GM10847 (cell line): ENCODE data around the gene ZNF341.

Experiments
- POLR2A ChIP-seq: IDR thresholded peaks from 2 replicates; pipeline ENCODE4 v1.6.1; 2011; ENCODE audit not compliant: insufficient read length; ENCODE audit errors: extremely low read depth

ZNF341 gene

DNA sequence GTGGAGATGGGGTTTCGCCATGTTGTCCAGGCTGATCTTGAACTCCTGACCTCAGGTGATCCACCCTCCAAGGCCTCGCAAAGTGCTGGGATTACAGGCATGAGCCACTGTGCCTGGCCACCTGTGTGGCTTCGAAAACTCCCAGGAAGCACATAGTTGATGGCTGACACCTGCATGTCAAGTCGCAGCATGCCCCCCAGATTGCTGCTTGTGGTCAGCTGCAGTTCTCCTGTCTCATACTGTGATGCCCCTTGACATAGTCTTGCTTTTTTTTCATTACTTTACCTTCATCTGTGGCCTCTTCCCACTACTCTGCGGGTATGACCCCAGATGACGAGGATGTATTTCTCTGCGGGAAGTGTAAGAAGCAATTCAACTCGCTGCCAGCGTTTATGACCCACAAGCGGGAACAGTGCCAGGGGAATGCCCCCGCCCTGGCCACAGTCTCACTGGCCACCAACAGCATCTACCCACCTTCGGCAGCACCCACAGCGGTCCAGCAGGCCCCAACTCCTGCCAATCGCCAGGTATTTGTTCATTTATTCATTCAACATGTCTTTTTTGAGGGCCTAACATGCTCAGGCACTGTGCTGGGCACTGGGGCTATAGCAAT is 13.1 kb downstream of the ZNF341 start:
- no peak for TF ChIP-seq POLR2A

DNA sequence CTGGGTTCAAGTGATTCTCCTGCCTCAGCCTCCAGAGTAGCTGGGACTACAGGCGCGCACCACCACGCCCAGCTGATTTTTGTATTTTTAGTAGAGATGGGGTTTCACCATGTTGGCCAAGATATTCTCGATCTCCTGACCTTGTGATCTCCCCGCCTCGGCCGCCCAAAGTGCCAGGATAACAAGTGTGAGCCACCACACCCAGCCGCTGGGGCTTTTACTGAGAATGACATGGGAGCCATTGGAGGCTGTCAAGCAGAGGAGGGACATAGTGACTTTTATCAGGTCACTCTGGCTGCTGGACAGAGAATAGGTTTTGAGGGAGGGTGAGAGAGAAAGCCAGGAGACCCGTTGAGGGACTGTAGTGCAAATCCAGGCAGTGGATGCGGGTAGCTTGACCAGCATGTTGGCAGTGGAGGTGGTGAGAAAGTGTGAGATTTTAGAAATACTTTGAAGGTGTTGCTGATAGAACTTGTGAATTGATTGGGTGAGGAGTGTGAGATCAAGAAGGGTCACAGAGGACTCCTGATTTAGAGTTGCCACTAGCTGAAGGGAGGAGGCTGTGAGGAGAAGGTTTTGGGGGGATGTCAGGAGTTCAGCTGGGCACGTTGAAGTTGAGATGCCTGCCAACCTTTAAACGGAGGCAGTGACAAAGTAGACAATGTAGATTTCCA is 14.7 kb downstream of the ZNF341 start:
- TF ChIP-seq POLR2A = no peak

DNA sequence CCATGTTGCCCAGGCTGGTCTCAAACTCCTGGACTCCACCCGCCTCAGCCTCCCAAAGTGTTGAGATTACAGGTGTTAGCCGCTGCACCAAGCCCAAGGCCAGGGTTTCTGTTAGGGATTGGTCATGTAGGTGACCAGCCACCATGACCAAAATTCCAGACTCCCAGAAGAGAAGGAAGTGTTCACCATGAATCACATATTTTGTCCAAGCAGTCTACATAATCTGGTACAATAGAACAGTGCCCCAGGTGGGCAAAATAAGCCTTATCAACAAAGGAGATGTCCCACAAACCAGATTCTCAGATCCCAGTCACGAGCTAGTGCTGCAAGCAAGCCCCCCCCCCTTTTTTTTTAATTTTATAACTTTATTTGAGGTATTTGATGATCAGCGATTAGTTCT is 20.0 kb downstream of the ZNF341 start:
- no peak for TF ChIP-seq POLR2A

DNA sequence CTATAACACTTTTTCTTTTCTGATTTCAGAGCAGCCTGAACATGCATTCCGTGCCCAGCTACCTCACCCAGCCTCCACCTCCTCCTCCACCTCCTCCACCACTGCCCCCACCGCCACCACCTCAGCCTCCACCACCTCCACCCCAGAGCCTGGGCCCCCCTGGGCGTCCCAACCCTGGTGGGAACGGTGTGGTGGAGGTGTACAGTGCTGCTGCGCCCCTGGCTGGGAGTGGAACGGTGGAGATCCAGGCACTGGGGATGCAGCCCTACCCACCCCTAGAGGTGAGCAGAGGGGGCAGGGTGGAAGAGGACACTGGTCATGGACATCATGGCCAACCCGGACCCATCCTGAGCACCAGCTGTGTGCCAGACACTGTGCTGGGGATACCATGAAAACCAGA is 21.3 kb downstream of the ZNF341 start:
- no peak for TF ChIP-seq POLR2A

DNA sequence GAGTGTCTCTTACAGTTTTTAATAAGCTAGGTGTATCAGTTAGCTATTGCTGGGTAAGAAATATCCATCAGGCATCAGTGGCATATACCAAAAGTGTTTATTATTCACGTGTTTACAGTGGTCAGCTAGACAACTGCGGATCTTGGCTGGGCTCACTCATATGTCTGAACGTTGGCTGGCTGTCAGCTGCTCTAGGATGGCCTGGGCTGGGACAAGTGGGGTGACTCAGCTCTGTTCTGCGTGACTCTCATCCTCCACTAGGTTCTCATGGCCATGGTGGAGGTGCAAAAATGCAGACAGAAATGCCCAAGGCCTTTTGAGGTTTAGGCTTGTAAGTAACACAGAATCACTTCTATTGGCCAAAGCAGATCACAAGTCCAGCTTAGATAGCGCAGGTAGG is 22.0 kb downstream of the ZNF341 start:
- no peak for TF ChIP-seq POLR2A

DNA sequence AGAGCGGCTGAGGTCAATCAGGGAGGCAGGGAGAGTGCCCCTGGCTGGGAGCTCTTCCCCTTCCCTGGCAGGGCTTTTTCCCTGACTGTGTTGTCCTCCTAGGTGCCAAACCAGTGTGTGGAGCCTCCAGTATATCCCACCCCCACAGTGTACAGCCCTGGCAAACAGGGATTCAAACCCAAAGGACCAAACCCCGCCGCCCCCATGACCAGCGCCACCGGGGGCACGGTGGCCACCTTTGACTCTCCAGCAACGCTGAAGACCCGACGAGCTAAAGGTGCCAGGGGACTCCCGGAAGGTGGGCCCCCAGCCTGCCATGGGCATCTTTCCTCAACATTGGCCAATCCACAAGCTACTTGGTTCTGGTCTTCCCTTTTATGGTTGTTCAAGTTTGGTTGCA is 25.2 kb downstream of the ZNF341 start:
- no peak for TF ChIP-seq POLR2A

DNA sequence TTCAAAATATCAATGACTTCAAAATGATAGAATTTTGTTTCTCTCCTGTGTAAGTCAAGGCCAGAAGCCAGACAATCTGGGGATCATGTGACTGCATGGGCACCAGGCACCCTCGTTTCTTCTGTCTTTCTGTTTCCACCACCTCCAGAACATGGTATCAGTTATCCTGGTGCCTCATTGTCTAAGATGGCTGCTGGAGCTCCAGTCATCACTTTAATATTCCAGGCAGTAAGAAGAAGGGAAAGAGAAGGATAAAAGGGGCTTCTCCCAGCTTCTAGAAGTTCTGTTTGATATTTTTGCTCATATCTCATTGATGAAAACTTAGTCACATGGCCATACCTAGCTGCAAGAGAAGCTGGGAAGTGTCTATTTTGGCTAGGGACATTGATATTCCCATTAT is 25.7 kb downstream of the ZNF341 start:
- TF ChIP-seq POLR2A = no peak

DNA sequence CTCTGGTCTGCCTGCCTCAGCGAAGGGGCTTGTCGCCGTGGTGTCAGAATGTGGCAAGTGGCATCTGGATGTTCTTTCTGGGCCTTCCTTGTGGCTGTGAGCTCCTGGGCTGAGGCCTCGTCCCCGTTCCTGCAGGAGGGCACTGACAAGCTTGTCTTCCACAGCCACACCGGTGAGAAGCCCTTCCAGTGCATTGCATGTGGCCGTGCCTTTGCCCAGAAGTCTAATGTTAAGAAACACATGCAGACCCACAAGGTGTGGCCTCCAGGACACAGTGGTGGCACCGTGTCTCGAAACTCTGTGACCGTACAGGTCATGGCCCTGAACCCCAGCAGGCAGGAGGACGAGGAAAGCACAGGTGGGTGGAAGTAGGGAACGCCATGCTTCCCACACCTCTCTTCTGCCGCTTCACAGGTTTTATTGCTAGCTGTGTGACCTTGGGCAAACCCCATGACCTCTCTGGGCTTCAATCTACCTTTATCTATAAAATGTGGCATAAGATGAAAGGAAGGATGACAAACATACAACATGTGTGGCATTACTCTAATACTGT is 30.0 kb downstream of the ZNF341 start:
- TF ChIP-seq POLR2A = no peak

DNA sequence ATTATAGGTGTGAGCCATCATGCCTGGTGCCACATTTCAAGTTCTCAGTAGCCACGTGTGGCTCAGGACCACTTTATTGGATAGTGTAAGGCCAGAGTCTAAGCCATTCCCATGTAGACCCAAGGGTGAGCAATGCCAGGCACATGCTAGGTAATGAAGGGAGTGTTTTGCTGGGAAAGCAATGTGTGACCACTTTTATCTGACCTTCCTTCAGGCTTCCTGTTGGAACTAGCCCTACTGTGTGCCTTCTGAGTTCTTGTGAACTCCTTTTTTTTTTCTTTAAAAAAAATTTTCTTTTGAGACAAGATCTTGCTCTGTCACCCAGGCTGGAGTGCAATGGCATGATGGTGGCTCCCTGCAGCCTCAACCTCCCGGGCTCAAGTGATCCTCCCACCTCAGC is 33.3 kb downstream of the ZNF341 start:
- no peak for TF ChIP-seq POLR2A

DNA sequence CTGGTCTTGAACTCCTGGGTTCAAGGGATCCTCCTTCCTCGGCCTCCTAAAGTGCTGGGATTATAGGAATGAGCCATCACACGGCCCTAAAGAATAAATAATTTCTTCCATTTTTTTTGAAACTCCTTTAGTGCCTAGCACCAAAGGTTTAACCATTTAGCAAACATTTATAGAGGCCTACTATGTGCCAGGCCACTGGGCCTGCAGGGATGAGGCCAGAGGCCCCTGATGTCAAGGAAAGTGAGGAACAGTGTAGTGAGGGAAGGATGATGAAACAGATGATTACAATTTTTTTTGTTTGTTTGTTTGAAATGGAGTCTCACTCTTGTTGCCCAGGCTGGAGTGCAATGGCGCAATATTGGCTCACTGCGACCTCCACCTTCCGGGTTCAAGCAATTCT is 33.8 kb downstream of the ZNF341 start:
- no peak for TF ChIP-seq POLR2A

DNA sequence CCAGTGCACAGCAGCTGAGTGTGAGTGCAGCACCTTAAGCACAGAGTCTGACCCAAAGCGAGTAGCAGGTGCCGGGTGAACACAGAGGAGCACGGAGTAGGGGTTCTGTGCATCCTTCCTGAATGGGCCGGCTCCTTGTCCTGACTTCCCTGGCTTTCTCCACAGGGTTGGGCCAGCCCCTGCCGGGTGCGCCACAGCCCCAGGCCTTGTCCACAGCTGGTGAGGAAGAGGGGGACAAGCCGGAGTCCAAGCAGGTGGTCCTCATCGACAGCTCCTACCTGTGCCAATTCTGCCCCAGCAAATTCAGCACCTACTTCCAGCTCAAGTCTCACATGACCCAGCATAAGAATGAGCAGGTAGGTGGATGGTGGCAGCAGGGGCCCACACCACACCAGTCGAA is 34.9 kb downstream of the ZNF341 start:
- no peak for TF ChIP-seq POLR2A

DNA sequence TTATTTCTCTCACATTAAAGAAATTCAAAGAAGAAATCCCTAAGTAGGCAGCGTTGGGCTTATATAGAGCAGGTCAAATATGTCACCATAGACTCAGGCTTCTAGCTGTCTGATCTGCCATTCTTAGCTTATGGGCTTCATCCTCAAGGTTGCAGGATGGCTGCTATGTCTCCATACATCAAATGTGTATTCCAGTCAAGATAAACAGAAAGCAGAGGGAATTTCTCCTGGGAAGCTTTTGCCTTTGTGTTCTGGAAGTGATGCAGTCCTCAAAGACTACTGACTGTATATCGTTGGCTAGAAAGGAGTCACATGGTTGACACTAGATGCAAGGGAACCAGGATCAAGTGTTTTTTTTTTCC is 36.0 kb downstream of the ZNF341 start:
- TF ChIP-seq POLR2A = no peak

DNA sequence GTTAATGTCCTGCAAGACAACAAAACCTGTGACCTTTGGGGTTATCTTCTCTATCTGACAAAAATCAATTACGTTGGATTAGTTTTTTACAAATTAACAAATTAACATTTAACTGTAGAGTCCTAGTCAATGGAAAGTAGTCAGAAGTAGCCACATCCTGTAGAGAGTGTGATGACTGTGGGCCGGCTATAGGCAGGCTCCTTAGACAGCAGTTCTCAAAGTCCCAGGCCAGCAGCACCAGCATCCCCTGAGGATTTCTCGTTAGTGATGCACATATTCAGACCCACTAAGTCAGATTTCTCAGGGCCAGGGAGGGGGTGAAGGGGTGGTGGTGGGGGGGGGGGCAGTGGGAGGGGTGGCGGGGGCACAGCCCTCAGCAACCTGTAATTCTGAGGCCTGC is 37.2 kb downstream of the ZNF341 start:
- no peak for TF ChIP-seq POLR2A

DNA sequence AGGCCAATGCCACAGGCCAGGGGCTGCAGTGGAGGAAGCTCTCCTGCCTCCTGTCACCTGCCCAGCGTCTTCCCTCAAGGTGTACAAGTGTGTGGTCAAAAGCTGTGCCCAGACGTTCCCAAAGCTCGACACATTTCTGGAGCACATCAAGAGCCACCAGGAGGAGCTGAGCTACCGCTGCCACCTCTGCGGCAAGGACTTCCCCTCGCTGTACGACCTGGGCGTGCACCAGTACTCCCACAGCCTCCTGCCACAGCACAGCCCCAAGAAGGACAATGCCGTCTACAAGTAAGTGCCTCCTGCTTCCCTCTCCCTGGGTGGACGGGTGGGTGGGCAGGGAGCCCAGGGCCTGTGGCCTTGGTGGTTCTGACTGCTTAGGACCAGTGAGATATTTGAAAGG is 38.2 kb downstream of the ZNF341 start:
- TF ChIP-seq POLR2A = no peak

DNA sequence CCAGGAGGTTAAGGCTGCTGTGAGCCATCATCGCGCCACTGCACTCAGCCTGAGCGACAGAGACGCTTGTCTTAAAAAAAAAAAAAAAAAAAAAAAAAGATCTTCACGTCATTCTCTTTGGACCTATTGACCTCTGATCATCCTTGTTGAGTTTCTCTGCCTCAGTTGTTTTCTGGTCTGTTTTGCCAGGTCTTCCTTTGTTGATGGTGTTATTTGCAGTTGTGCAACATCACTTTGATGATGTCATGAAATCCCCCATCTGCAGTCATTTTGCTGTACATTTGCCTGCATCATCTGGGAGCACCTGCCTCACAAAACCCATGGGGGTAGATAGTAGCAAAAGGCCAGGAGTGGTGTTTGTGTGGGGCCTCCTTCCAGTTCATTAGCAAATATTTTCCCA is 40.1 kb downstream of the ZNF341 start:
- TF ChIP-seq POLR2A = no peak

DNA sequence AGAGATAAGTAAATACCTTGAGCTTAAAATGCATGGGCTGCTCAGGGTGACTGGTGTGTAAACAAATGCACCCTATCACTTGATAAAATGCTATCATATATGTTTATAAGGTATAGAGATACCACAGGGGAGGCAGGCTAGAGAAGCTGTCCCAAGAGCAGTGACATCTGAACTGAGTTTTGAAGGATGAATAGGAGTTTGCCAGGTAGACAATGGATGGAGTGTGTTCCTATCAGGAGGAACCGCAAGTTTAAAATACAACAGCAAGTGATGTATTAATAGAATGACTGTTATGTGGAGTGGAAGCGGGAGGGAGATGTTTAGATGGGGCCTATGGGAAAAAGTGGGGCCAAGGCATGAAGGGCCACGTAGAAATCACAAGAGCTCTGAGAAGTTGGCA is 40.6 kb downstream of the ZNF341 start:
- no peak for TF ChIP-seq POLR2A
